H1 (cell line): Measurements from ENCODE around the gene SLC2A1. TPM values are rescaled to one million over a fixed set of nuclear protein-coding genes. Genes with fewer than 3 reads are reported as not detected.

Source experiments
- CTCF ChIA-PET: fragments of 300-600 bp; sonication (Branson Sonifier 250); formaldehyde crosslinking; loops from one replicate; lab custom pipeline; 2021; ENCODE audit not compliant: partially characterized antibody; lab: Charles Lee
- POLR2A ChIA-PET: fragments of 300-600 bp; sonication (Branson Sonifier 250); formaldehyde crosslinking; loops from one replicate; lab custom pipeline; 2021; ENCODE audit warnings: inconsistent platforms; ENCODE audit not compliant: partially characterized antibody; lab: Charles Lee
- DNase-seq, 2 experiments: peaks; one replicate each; pipeline versions ENCODE4 v3.0.0 to v3.0.0-alpha.2; 2010 to 2022; ENCODE audit warnings: low spot score in 2 of 2, low read depth in 1 of 2, mixed read lengths in 1 of 2
- FAIRE-seq: peaks from 2 replicates; lab custom pipeline; 2011; peaks lifted over from hg19 to GRCh38; lab: Jason Lieb, UNC
- H2AFZ ChIP-seq: 2 replicates; pipeline ENCODE4 v1.8.1; 2012; ENCODE audit warnings: low read length, inconsistent platforms
- H2AK5ac ChIP-seq: 2 replicates; pipeline ENCODE4 v1.6.1; 2013; ENCODE audit warnings: low read depth, low read length
- H2BK120ac ChIP-seq: replicated peaks from 2 replicates; pipeline ENCODE3; 2013; ENCODE audit warnings: low read depth, low read length, inconsistent platforms
- H2BK12ac ChIP-seq: 2 replicates; pipeline ENCODE4 v1.6.1; 2013; ENCODE audit warnings: low read depth, low read length
- H2BK15ac ChIP-seq: 2 replicates; pipeline ENCODE4 v1.6.1; 2013; ENCODE audit warnings: low read length
- H2BK20ac ChIP-seq: 2 replicates; pipeline ENCODE4 v1.6.1; 2013; ENCODE audit warnings: low read length
- H2BK5ac ChIP-seq: 2 replicates; pipeline ENCODE4 v1.6.1; 2013; ENCODE audit warnings: low read depth, low read length
- H3K14ac ChIP-seq: 2 replicates; pipeline ENCODE4 v1.6.1; 2013; ENCODE audit warnings: inconsistent platforms; ENCODE audit not compliant: insufficient read length
- H3K18ac ChIP-seq: 2 replicates; pipeline ENCODE4 v1.6.1; 2013; ENCODE audit warnings: low read length; ENCODE audit errors: extremely low read depth
- H3K23ac ChIP-seq: 2 replicates; pipeline ENCODE4 v1.6.1; 2013; ENCODE audit warnings: inconsistent platforms; ENCODE audit not compliant: insufficient read length
- H3K23me2 ChIP-seq: 2 replicates; pipeline ENCODE4 v1.6.1; 2013; ENCODE audit warnings: low read depth, low read length
- H3K27ac ChIP-seq: 2 replicates; pipeline ENCODE4 v1.6.1; 2011; ENCODE audit warnings: low read depth, low read length, inconsistent platforms
- H3K27me3 ChIP-seq, 4 experiments: replicated peaks in 1 of 4; 1 replicate in 1 of 4; 2 replicates in 3 of 4; pipeline versions ENCODE4 v1.6.1 to v1.8.1; 2011 to 2013; ENCODE audit warnings: low read length in 3 of 4, mild to moderate bottlenecking in 3 of 4, inconsistent platforms in 2 of 4, mixed read lengths in 2 of 4, moderate library complexity in 1 of 4; ENCODE audit not compliant: control insufficient read depth in 3 of 4, insufficient read depth in 3 of 4; ENCODE audit errors: extremely low read depth in 1 of 4
- H3K36me3 ChIP-seq, 4 experiments: 2 replicates each; pipeline versions ENCODE4 v1.6.1 to v1.8.1; 2011 to 2013; ENCODE audit warnings: mild to moderate bottlenecking in 4 of 4, low read length in 3 of 4, moderate library complexity in 2 of 4, control low read depth in 1 of 4, inconsistent platforms in 1 of 4; ENCODE audit not compliant: insufficient read depth in 4 of 4, control insufficient read depth in 2 of 4
- H3K4ac ChIP-seq: replicated peaks from 2 replicates; pipeline ENCODE3; 2013; ENCODE audit warnings: low read length, low read depth, mixed read lengths, inconsistent platforms; ENCODE audit not compliant: insufficient read length
- H3K4me1 ChIP-seq, 4 experiments: replicated peaks in 1 of 4; 1 replicate in 1 of 4; 2 replicates in 3 of 4; pipeline versions ENCODE4 v1.6.1 to v1.8.1; 2011 to 2013; ENCODE audit warnings: low read length in 3 of 4, inconsistent platforms in 2 of 4, mixed read lengths in 1 of 4; ENCODE audit not compliant: insufficient read depth in 4 of 4, control insufficient read depth in 3 of 4
- H3K4me2 ChIP-seq, 2 experiments: 2 replicates each; pipeline versions ENCODE4 v1.6.1 to v1.8.1; 2011 to 2013; ENCODE audit warnings: low read depth in 2 of 2, low read length in 2 of 2, control low read depth in 1 of 2, inconsistent platforms in 1 of 2, mild to moderate bottlenecking in 1 of 2; ENCODE audit not compliant: insufficient read depth in 1 of 2
- H3K4me3 ChIP-seq, 4 experiments: fragments of 200-600, 300-600 bp in 1 of 4; sonication (generic), shearing (Covaris generic), sonication (Bioruptor Twin) in 1 of 4; 2 replicates each; pipeline versions ENCODE4 v1.5.1 to v1.8.1; 2011 to 2016; ENCODE audit warnings: low read length in 4 of 4, low read depth in 3 of 4, control low read depth in 2 of 4, inconsistent platforms in 2 of 4, mild to moderate bottlenecking in 2 of 4, mixed read lengths in 1 of 4, moderate library complexity in 1 of 4; ENCODE audit not compliant: insufficient read depth in 2 of 4; ENCODE audit errors: extremely low read depth in 1 of 4
- H3K56ac ChIP-seq: replicated peaks from 2 replicates; pipeline ENCODE3; 2013; ENCODE audit warnings: low read depth, mild to moderate bottlenecking, mixed read lengths, low read length, inconsistent platforms; ENCODE audit not compliant: insufficient read length
- H3K79me1 ChIP-seq: 2 replicates; pipeline ENCODE4 v1.6.1; 2013; ENCODE audit warnings: low read depth, low read length, control low read depth
- H3K79me2 ChIP-seq, 2 experiments: 2 replicates each; pipeline versions ENCODE4 v1.6.1 to v1.8.1; 2012 to 2013; ENCODE audit warnings: low read length in 2 of 2, mild to moderate bottlenecking in 2 of 2, inconsistent platforms in 1 of 2; ENCODE audit not compliant: insufficient read depth in 2 of 2, control insufficient read depth in 1 of 2
- H3K9ac ChIP-seq, 4 experiments: replicated peaks in 1 of 4; 1 replicate in 1 of 4; 2 replicates in 3 of 4; pipeline versions ENCODE4 v1.6.1 to v1.8.1; 2011 to 2013; ENCODE audit warnings: low read depth in 3 of 4, low read length in 3 of 4, control low read depth in 2 of 4, mild to moderate bottlenecking in 2 of 4, moderate library complexity in 2 of 4, inconsistent platforms in 1 of 4; ENCODE audit errors: extremely low read depth in 1 of 4
- H3K9me3 ChIP-seq, 2 experiments: 2 replicates each; pipeline versions ENCODE4 v1.6.1 to v1.8.1; 2012 to 2013; ENCODE audit warnings: mild to moderate bottlenecking in 2 of 2, moderate library complexity in 2 of 2, control low read depth in 1 of 2, inconsistent platforms in 1 of 2, low read depth in 1 of 2, low read length in 1 of 2, mixed read lengths in 1 of 2; ENCODE audit not compliant: insufficient read depth in 2 of 2
- H4K20me1 ChIP-seq, 2 experiments: replicated peaks in 1 of 2; 2 replicates each; pipeline versions ENCODE3 to v1.8.1; 2011 to 2013; ENCODE audit warnings: inconsistent platforms in 2 of 2, low read length in 2 of 2, mild to moderate bottlenecking in 1 of 2; ENCODE audit not compliant: insufficient read depth in 2 of 2, control insufficient read depth in 1 of 2
- H4K5ac ChIP-seq: 2 replicates; pipeline ENCODE4 v1.6.1; 2013; ENCODE audit warnings: low read length, low read depth, mixed read lengths, inconsistent platforms; ENCODE audit not compliant: insufficient read length
- H4K8ac ChIP-seq: 2 replicates; pipeline ENCODE4 v1.8.0; 2013; ENCODE audit warnings: mild to moderate bottlenecking, moderate library complexity, low read length, inconsistent platforms; ENCODE audit not compliant: insufficient read depth; ENCODE audit errors: extremely low read depth
- H4K91ac ChIP-seq: replicated peaks from 2 replicates; pipeline ENCODE3; 2013; ENCODE audit warnings: low read length, mixed read lengths, inconsistent platforms; ENCODE audit not compliant: insufficient read length
- BACH1 ChIP-seq: IDR thresholded peaks from 2 replicates; pipeline ENCODE4 v1.6.1; 2012; ENCODE audit warnings: low read length, improper control_type of control experiment
- CHD1 ChIP-seq: IDR thresholded peaks from 2 replicates; pipeline ENCODE4 v1.6.1; 2012; ENCODE audit warnings: low read depth, low read length, improper control_type of control experiment
- JUND ChIP-seq: IDR thresholded peaks from 2 replicates; pipeline ENCODE4 v1.6.1; 2011; ENCODE audit warnings: mild to moderate bottlenecking, improper control_type of control experiment, low read length
- KDM4A ChIP-seq: IDR thresholded peaks from one replicate; pipeline ENCODE4 v1.7.1; 2012; ENCODE audit warnings: low read depth, mild to moderate bottlenecking, moderate library complexity, low read length, inconsistent platforms; ENCODE audit not compliant: severe bottlenecking
- TAF1 ChIP-seq: IDR thresholded peaks from 2 replicates; pipeline ENCODE4 v1.6.1; 2011; ENCODE audit warnings: mild to moderate bottlenecking, low read depth, low read length
- TAF7 ChIP-seq: optimal IDR thresholded peaks from 2 replicates; pipeline ENCODE3; 2011; ENCODE audit warnings: low read depth, mild to moderate bottlenecking, inconsistent platforms, low read length, moderate library complexity, borderline replicate concordance
- TEAD4 ChIP-seq: IDR thresholded peaks from 2 replicates; pipeline ENCODE4 v1.6.1; 2012; ENCODE audit warnings: low read depth, low read length, inconsistent platforms, mixed read lengths
- WGBS, 2 experiments: shearing (Covaris generic) in 1 of 2; methylation state at CpG; one replicate each; pipeline versions ENCODE4 v1.1.6 to v1.1.7; 2013 to 2015; ENCODE audit warnings: low lambda C conversion rate in 2 of 2, mixed read lengths in 2 of 2, inconsistent platforms in 1 of 2, low coverage in 1 of 2, missing lambda C conversion rate in 1 of 2; ENCODE audit not compliant: insufficient replicate concordance in 2 of 2, insufficient coverage in 1 of 2, insufficient read length in 1 of 2; ENCODE audit errors: extremely low coverage in 1 of 2, missing lambda C conversion rate in 1 of 2; 5-methylcytosine and 5-hydroxymethylcytosine counted together
- polyA plus RNA-seq, 7 experiments: library from polyadenylated mRNA; depleted of rRNA in 3 of 7; stranded (reverse) in 5 of 7; unstranded in 2 of 7; fragments of >200 nt in 5 of 7; fragments of 200-250 nt in 2 of 7; gene quantifications; 1 replicate in 5 of 7; 2 replicates in 1 of 7; 4 replicates in 1 of 7; pipeline versions ENCODE4 v1.2.1 to v1.2.3, GENCODE V29; 2011 to 2013; ENCODE audit warnings: missing spikeins in 2 of 7, mixed read lengths in 2 of 7
- total RNA-seq: library from RNA; stranded (reverse); fragmentation: NEBNext Ultra II Directional; extraction: Animal tissue kit (Norgen Biotek cat#: 25700); gene quantifications from 2 replicates; pipeline ENCODE4 v1.2.1, GENCODE V29; 2021

Gene SLC2A1
- total and polyA plus RNA-seq, 2 of the 8 experiments (the other 6 are each of a cell fraction or from before 2014, with no cell fraction given): 230 to 308 TPM

GRCh38 chr1:42977653-42978052 is 19.0 kb upstream of the SLC2A1 start:
- CTCF ChIA-PET: interaction anchor here (1.1 to 2.1 kb wide), 3 partner anchors 12 to 98 kb away, joined by 4 to 6 read pairs (median 5); no protein-coding TSS in a partner anchor
- H4K91ac ChIP-seq: no peak overlapping the region
- H4K20me1 ChIP-seq: no peaks in the 10 kb centered on the region
- H3K56ac ChIP-seq: no peak overlapping the region
- H4K8ac ChIP-seq: no peak overlapping the region
- no peak overlapping the region for H2AFZ ChIP-seq
- no peak overlapping the region for H3K23ac ChIP-seq
- no peak overlapping the region for H2BK120ac ChIP-seq
- TF ChIP-seq KDM4A: no peak
- no peak for TF ChIP-seq TAF7
- no peak for TF ChIP-seq BACH1
- no peak for TF ChIP-seq JUND
- no peak for TF ChIP-seq TAF1
- TF ChIP-seq TEAD4: no peak
- no peak for TF ChIP-seq CHD1
- peaks cover 2 to 11% (median 4%) of the 10 kb centered on the region in 4 experiments; a peak in 5 of 8 replicates for H3K36me3 ChIP-seq
- H3K27me3 ChIP-seq: no peaks in the 10 kb centered on the region
- H3K18ac ChIP-seq: no peak overlapping the region
- no CpG with 5 or more reads among the region's 1 CpG for WGBS, 2 experiments
- H4K5ac ChIP-seq: no peak overlapping the region
- H2BK5ac ChIP-seq: no peak overlapping the region
- H3K4me1 ChIP-seq: peaks cover 6 to 16% (median 12%) of the 10 kb centered on the region in 4 experiments
- no peak overlapping the region for H2BK12ac ChIP-seq
- H2BK15ac ChIP-seq: no peak overlapping the region
- H3K9me3 ChIP-seq: no peaks in the 10 kb centered on the region
- FAIRE-seq (no peak), DNase-seq (no peak)
- H3K79me2 ChIP-seq: no peaks in the 10 kb centered on the region
- no peak overlapping the region for H3K27ac ChIP-seq
- no peak overlapping the region for H3K4me2 ChIP-seq
- no peak overlapping the region for H3K4me3 ChIP-seq
- H2AK5ac ChIP-seq: no peak overlapping the region
- H3K23me2 ChIP-seq: no peaks in the 10 kb centered on the region
- no peak overlapping the region for H3K14ac ChIP-seq
- H3K79me1 ChIP-seq: peaks cover 6% of the 10 kb centered on the region
- H2BK20ac ChIP-seq: no peak overlapping the region
- POLR2A ChIA-PET: interaction anchor here (0.6 to 17.0 kb wide), 7 partner anchors 18 to 381 kb away, joined by 3 to 95 read pairs (median 5); partner anchors contain the start of genes CDC20 and SLC2A1
- no peak overlapping the region for H3K9ac ChIP-seq
- no peak overlapping the region for H3K4ac ChIP-seq
